HL-60/S4 treated with retinoic acid at 250 ng/mL for 4 days and 3 days (cell line): Measurements from ENCODE around the gene RGL4.

Source experiments
- in situ Hi-C: fragments of 300-500 bp; cut with MboI; formaldehyde crosslinking; loops from 2 replicates; pipeline ENCODE4 v1.7.0; 2022; ENCODE audit warnings: low sequenced_read_pairs

The RGL4 gene

GRCh38 chr22:23697031-23697970 lies 6.5 kb downstream of the RGL4 start:
- in situ Hi-C loops = no loop called here

GRCh38 chr22:23698094-23698493 lies 7.3 kb downstream of the RGL4 start:
- in situ Hi-C loops = no loop called here

GRCh38 chr22:23698673-23699235 lies 7.9 kb downstream of the RGL4 start:
- in situ Hi-C loops = no loop called here

GRCh38 chr22:23700706-23701105 lies 9.9 kb downstream of the RGL4 start:
- in situ Hi-C loops = no loop called here

- in situ Hi-C loops = no loop called here
Measured at GRCh38 chr22:23704062-23704461, 13.2 kb downstream of the RGL4 start.

- in situ Hi-C loops = no loop called here
Measured at GRCh38 chr22:23704829-23705228, 14.0 kb downstream of the RGL4 start.

- in situ Hi-C loops = no loop called here
Measured at GRCh38 chr22:23705358-23705757, 14.5 kb downstream of the RGL4 start.

GRCh38 chr22:23708270-23708669 lies 17.5 kb downstream of the RGL4 start:
- in situ Hi-C loops = no loop called here

- in situ Hi-C loops = no loop called here
Measured at GRCh38 chr22:23709107-23709506, 18.3 kb downstream of the RGL4 start.

- in situ Hi-C loops = no loop called here
Measured at GRCh38 chr22:23712256-23712655, 21.4 kb downstream of the RGL4 start.

- in situ Hi-C loops = no loop called here
Measured at GRCh38 chr22:23713696-23714595, 23.1 kb downstream of the RGL4 start.

GRCh38 chr22:23714596-23715578 lies 24.1 kb downstream of the RGL4 start:
- in situ Hi-C loops = no loop called here

- in situ Hi-C loops = no loop called here
Measured at GRCh38 chr22:23715806-23716375, 25.1 kb downstream of the RGL4 start.

GRCh38 chr22:23716811-23717801 lies 26.3 kb downstream of the RGL4 start:
- in situ Hi-C loops = no loop called here

GRCh38 chr22:23718371-23719165 lies 27.8 kb downstream of the RGL4 start:
- in situ Hi-C loops = no loop called here

GRCh38 chr22:23720855-23721254 lies 30.0 kb downstream of the RGL4 start:
- in situ Hi-C loops = no loop called here

- in situ Hi-C loops = no loop called here
Measured at GRCh38 chr22:23722160-23722559, 31.3 kb downstream of the RGL4 start.

GRCh38 chr22:23722724-23723123 lies 31.9 kb downstream of the RGL4 start:
- in situ Hi-C loops = no loop called here
